Stomach (tissue), 4 donors: ENCODE measurements around the gene PALLD.

Source experiments
- CTCF ChIP-seq, 7 experiments: fragments of 450-650 bp in 4 of 7; fragments of 200-600 bp in 3 of 7; sonication (generic) in 3 of 7; IDR thresholded peaks; one replicate each; pipeline ENCODE4 v1.5.1; 2016 to 2019; ENCODE audit warnings: antibody characterized with exemption in 7 of 7, control low read depth in 2 of 7, mild to moderate bottlenecking in 1 of 7
- POLR2A ChIP-seq, 4 donors: fragments of 450-650 bp; IDR thresholded peaks; one replicate each; pipeline ENCODE4 v1.6.1; 2016; ENCODE audit warnings: antibody characterized with exemption in 4 of 4, control low read depth in 2 of 4, mild to moderate bottlenecking in 1 of 4, moderate library complexity in 1 of 4

DNA sequence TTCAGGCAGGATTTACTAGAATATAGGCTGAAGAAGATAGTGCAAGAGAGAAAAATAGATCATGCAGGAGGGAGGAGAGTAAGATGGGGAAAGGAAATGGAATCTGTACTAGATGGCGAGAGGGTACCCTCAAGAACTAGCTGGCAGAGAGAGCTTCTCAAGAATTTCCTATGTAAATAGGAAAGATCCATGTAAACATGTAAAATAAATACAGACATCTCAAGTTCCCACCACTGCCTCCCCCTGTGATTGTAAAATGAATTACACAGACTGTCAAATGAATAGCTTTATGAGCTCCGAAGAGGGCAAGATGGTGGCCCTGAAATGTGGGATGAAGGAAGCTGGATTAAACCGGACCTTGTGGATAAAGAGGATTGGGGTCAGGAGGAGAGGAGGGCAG, 178.0 kb downstream of the PALLD start:
- TF ChIP-seq CTCF (IDR thresholded peaks at IDR 0.05) (no peak), POLR2A (IDR thresholded peaks at IDR 0.05) (no peak)
